ENCODE measurements around the gene CDON.

CDON gene

DNA sequence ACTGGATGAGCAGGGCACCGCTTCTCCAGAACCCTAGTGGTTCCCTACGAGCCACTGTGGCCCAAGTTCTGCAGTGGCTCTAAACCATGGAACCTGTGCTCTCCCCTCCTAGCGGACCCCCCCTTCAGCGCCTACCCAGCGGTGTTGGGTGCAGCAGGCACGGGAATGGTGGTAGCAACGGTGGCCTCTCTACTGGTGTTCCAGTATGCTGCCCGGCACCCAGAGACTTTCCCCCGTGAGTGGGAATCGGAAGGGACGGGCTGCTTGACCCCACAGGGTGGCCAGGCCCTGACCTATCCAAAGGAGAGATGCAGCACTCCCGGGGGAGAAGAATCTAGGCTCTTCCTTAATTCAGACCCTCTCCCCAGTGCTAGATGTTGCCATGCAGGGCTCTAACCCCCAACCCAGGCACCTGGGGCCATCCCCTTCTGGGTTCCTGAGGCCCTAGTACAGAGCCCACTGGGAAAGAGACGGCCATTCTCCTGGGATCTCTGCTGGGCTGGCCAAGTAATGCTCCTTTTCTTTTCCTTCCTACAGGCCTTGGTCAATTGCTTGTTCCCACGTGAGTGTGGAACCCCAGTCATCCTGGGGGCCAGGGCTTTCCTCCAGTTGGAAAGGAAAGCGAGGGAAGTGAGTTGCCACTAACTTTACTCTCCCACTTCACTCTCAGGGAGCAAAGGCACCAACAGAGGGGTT, 107.6 kb downstream of the CDON start:
- no peak for DNase-seq

DNA sequence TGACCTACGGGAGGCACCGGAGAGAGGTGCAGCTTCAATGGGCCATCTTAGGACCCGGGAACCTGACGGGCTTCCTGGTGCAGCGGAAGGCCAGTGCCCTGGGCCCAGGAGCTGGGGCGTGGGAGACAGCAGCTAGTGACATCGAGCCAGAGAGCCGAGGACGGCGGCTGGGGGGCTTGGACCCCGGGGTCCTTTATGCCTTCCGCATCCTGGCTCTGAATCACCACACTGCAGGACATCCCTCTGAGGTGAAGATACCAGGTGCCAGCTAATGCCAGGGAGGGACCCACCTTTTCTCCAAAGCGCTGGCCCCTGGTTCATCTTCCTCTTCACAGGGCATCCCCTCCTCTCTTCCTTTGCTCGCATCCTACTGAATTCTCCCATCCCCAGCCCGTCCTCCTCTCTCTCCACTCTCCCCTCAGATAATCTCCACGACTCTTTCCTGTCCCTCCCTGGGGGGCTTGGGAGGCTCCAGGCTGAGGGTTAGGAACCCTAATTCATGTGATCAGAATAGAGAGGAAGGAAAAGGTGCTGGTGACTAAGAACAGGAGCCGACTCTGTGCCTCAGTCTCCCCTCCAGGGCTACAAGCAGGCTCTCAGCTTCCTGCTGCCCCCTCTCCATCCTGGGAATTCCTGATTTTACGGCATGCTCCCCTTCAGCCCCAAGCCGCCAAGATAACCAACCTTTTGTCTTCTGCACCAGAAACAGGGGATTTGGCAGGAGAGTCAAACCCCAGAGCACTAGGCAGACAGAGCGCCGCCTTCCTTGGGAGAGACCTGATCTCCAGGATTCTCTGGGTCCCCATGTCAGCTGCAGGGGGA, 108.3 kb downstream of the CDON start:
- DNase-seq: no peak

DNA sequence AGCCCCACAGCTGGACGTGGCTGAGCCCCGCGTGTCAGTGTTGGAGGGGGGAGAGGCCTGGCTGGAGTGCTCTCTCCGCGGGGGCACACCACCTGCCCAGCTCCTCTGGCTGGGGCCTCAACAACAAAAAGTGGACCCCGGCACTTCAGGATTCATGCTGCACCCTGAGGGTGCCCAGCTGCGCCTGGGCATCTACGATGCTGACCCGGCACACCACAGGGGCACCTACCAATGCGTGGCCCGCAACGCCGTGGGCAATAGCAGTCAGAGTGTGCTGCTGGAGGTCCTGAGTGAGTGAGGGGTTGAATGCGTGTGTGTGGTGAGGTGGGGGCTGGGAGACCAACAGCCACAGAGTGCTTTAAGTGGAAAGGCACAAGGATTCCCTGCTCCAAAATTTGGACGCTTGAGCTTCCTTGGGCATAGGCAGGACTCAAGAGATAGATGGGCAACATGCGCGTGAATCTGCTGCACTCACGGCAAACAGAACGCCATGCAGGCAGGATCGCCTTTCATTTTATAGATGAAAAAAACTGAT, 109.2 kb downstream of the CDON start:
- DNase-seq: no peak

DNA sequence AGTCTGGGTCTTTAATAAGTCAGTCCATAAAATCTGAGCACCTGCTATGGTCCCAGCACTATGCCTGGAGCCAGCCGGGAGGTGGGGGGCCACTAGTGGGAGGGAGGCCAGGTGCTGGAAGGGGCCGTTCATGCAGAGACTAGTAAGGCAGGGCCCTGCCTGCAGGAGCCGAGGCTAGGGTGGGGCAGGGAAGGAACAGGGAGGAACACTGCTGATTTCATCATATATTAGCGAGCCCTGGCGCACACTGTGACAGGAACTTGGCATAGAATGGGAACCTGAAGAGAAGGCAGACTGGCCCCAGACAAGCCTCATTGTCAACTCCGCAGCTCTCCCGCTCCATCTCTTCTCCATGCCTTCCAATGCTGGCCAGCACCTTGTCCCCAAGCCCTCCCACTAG, 109.7 kb downstream of the CDON start:
- DNase-seq: peak in 1 of 2 experiments; percentile 49

DNA sequence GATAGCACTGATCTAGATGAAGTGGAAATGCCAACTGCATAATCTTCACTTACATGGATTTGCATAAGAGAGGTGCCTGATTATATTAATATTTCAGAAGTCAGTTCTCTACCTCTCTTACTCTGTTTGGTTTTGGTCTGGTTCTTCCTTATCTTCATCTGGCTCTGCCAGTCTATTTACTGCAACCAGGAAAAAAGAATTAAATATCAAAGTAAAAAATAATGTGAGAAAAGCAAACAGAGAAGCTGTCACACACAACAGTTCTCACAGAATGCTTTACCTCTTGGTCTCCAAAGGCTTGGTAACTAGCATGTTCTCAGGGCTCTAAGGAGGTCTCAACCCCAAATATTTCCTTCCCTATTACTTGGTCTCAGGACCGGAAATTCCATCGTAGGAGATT, 110.1 kb downstream of the CDON start:
- peak in 1 of 2 experiments; percentile 26 for DNase-seq

DNA sequence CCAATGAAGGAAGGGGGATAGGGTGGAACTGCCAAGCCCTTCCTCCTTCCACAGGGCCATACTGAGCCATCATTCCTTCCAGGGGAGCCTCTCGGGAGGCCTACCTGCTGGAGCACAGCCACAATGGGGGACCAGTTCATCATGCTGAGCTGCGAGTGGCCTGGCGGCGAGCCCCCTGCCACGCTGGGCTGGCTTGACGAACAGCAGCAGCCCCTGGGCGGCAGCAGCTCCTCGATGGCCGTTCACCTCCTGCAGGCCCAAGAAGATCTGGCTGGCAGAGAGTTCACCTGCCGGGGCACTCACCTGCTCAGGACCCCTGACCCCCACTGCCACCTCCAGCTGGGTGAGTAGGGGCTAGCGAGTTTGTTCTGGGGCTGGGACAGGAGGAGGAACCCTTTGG, 110.9 kb downstream of the CDON start:
- no peak for DNase-seq

DNA sequence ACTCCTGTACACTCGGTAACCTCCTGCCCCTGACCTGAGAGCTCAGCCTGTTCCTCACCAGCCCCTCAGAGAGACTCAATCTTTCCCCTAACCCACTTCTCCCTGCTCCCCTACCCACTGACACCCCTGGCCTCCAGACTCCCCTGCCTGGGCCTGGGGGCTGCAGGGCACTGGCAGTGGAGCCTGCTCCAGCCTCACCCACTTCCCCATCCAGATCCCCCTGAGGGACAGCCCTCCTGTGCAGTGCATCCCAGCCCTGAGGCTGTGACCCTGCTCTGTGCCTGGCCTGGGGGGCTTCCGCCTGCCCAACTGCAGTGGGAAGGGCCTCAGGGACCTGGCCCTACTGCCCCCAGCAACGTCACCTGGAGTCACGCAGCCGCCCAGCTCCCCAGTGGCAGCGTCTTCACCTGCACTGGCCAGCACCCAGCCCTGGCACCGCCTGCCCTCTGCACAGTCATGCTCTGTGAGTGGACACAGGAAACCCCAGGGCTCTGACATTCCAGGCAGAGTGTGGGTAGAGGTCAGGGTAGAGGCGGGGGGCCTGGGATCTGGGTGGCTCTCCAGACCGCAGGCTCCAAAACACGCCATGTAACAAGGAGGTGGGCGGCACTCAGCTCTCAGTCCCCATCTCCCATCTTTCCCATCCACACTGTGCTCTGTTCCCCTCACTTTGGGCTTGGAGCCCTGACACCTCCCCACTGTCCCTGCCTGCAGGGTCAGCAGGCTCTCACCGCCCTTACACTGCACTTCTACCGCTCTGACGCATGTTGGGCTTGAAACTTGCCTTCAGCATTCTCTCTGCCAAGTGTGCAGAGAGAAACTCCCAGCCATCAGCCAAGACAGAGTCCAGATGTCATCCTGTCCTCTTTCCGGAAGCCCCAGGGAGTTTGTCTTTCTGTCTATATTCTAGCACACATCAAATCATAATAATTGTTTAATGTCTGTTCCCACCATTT, 111.7 kb downstream of the CDON start:
- no peak for DNase-seq

DNA sequence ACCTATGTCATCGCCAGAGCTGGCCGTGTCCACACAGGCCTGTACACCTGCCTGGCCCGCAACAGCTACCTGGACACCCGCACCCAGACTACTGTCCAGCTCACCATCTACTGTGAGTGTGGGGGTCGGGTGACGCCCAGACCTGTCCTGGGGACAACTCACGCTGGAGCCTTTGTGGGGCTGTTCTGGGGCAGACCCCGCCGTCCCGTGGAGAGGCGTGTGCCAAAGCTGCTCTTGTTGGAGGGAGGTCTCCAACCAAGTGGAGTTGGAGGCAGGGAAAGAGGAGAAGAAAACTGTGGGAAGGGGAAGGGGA, 112.5 kb downstream of the CDON start:
- no peak for DNase-seq

DNA sequence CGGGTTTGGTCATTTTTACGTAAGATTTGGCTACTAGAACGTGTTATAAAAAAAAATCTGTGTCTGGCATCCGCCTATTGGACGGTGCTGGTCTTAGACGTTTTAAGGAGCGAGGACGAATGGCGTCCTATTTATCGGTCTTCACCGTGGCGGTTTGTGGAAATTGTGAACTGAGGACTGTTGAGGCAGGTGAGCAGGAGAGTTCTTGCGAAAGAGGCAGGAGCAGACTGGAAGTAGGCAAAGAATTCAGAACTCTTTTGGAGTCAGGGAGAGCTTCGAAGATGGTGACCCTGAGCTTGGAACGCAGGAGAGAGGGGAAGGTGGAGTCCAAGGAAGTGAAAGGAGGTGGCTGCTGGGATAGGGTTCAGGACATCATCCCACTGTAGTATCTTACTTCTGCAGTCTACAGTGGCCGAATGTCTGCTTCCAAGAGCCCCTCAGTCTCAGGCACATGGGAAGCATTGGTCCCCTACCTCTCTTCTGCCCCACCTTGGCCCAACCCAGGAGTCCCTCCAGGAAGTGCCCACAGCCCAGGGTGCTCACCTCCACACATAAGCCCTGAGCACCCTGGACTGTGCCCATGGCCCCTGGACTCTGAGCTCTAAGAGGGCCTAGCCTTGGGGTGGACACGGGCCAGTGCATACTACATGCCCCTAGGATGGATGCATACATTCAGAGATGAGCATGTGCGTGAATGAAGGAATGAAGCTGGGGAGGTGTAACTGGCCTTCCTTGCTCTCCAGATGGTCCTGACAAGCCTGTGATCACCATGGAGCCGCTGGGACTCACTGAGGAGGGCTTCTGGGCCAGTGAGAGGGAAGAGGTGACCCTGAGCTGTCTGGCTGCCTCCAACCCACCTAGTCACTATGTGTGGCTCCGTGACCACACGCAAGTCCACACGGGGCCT, 113.1 kb downstream of the CDON start:
- DNase-seq: no peak

DNA sequence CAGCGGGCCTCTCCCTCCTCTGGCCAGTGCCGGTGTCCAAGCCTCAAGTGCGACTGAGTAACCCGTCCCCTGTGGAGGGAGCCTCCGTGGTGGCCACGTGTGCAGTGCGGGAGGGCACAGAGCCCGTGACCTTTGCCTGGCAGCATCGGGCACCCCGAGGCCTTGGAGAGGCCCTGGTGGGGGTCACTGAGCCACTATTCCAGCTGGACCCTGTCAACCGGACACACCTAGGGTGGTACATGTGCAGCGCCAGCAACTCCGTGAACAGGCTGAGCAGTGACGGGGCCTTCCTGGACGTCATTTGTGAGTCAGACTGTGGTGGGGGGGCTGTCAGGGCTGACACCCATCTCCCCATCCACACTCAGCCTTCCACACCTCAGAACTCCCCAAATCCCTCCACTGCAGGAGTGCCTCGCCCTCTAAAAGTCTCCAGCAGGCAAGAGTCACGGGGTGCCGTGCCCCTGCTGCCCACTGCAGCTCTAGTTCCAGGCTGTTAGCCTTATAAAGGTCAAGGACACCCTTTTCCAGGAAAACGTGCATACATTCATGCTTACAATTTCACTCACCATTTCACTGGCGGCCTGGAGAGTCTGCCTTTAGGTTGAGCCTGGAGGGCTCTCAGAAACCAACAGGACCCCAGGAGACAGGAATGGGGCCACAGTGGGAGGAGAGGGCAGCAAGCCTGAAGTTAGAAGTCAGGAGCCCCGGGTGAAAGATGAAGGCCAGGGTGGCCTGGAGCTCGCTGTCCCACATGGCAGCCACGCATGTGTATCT, 114.2 kb downstream of the CDON start:
- DNase-seq: no peak

DNA sequence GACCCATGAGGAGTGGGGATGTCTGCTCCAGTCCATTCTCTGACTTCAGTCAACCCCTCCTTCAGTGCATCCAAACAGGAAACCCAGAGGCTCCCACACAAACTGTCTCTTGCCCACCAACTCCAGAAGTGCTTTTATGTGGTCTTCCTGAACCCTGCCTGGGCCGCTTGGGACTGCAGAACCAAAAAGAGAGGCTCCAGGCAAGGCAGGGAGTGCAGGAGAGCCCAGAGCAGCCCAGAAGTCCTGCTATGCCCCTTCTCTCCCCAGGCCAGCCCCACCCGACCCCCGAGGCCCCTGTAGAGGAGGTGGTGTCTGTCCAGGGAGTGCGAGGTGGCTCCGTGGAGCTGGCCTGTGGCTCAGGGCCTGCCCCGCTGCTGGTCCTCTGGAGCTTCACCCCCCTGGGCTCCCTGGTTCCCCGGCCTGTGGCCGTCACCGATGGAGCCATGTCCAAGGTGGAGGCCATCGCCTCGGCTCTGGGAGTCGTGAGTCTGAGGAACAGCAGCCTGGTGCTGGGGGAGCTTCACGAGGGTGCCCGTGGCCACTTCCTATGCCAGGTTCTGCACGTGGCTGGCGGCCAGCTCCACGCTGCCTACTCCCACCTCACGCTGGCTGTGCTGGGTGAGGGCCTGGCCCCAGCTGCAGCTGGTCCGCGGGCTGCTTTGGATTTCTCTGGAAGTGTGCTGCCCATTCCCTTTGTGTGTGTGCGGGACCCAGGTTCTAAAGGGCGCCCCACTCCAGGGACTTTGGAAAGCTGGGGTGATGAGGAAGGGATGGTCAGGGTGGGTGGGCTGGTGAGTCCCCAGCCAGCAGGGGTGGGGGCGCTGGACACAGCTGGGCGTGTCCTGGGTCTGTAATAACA, 115.0 kb downstream of the CDON start:
- DNase-seq: no peak

DNA sequence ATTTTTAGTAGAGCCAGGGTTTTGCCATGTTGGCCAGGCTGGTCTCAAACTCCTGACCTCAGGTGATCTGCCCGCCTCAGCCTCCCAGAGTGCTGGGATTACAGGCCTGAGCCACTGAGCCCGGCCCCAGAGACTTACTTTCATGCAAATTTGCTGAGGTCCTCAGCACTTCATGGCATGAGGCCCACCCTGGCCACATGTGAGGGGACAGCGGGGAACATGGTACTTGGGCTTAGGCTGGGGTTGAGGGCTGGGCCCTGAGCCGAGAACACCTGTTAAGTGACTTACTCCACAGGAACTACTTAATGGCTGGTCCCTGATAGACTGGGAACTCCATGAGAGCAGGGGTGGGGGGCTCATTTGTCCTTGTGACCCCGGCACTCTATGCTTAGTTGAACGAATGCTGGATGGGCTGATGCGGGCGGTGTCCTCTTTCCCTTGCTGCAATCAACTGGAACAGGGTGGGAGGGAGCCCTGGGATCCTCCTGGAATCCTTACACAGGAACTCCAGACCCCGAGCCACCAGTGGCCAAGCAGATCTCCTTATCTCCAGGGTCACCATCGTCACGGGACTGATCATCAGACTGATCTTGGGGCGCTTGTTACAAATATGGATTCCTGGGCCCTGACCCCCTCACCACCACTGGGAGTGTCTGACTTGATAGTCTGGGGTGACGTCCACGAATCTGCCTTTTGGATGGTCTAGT, 115.8 kb downstream of the CDON start:
- DNase-seq: no peak

DNA sequence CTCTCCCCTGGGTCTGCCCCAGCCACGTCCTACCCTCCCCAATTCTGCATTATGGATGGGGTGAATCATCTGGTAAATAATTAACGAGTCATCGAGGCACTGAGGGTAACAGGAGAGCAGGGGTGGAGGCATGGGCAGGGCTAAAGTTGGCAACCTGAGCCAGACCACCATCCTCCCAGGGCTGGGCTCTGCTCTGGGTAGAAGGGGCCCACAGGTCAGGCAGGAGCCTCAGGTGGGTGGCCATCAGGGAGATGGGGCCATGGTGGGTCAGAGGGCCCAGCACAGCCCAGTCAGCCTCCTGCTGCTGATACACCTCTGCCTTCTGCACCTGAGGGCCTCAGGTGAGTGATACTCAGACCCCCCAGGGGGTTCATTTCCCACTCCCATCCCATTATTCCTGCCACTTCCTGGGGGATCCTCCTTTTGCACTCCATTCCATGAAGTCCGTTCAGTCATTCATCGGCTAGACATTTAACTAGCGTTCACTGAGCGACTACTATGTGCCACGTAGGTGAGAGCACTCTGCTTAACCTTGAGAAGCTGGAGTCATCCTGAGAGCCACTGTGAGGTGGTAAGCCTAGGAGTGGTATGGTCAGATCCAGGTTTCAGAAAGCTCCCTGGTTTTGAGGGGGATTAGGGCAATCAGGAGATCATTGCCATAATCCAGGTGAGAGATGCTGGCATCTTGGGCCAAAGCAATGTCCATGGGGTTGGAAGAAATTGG, 116.7 kb downstream of the CDON start, which contains the start of gene VSIG10L2:
VSIG10L2 (plus strand) TSS at position 248 of the 724 bp plus-strand sequence; CDS start at position 260, 12 bp downstream.
- no peak for DNase-seq

DNA sequence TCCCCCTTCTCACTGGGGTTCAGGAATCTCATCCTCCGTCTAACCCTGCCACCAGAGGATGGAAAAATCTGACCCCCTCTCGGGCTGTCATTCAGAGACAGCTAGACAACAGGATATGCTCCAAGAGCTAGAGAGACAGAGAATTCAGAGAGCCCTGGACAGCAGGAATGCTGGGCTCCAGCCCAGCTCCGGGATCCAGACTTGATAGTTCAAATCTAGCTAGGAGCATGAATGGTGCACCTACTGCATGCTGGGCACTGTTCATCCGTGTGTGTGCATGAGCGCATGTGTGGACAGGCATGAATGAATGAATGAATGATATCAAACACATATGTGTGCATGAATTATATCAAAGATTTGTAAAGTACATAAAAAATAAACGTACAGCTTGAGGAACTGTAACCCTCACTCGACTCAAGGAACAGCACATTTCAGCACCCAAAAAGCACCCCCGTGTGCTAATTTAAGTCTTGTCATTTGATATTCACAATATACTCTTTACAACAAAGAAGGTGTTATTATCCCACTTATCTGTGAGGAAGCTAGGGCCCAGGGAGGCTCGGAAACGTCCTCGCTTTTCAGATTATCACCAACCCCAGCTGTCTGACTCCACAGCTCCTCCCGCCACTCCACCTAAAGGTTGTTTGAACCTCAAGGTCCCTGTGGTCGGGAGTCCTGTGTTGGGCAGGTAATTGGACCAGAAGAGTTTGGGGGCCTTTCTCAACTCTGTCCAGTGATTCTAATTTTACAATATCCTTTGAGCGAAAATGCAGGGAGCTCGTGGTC, 117.5 kb downstream of the CDON start:
- no peak for DNase-seq

DNA sequence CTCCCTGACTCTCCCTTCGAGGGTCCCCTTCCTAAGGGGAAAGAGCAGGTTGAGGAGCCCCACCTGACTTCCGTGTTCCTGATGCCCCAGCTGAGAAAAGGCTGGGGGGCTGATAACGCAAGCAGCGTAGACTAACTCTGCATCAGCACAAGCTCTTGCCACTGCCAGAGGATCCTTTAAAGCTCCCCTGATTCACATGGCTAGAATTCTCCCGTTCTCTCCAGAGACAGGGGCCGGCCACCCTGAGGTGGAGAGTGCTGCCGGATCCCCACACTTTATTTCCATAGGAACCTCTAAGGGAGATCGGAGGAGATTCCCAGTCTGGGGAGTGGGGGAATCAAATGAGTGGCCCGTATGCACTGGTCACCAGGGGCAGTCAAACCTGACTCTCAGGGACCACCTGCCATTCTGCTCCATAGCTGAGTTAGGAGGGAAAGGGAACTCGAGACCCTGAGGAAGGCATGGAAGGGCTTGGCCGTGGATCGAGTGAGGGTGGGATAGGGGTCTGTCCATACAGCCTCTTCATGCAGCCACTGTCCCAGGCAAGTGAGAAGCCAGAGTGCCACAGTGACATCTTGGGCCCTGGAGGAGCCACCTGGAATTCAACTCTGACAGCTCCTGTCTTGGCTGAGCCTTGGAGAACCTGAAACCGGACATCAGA, 118.2 kb downstream of the CDON start:
- no peak for DNase-seq

DNA sequence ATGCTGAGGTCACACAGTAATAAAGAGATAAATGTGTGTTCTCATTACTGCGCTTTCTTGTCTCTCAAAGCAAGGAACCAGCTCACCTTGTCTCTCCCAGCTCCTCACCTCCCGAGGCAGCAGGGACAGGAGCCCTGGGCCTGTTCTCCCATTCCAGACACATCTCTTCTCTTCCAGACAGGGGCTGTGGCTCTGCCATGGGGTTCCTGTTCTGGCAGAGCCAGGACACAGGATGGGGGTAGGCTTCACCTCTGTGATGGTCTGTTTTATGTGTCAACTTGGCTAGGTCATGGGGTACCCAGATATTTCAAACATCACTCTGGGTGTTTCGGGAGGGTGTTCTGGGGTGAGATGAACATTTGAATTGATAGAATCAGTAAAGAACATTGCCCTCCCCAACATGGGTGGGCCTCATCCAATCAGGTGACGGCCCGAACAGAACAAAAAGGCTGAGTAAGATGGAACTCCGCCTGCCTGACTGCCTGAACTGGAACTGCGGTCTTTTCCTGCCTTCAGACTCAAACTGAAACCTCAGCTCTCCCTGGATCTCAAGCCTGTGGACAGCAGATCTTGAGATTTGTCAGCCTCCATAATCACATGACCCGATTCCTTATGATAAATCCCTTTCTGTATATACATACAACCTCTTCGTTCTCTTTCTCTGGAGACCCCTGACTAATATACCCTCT, 118.9 kb downstream of the CDON start:
- no peak for DNase-seq
